Pancreas (tissue), 10 donors: ENCODE results near the gene CLIC1. TPM values are rescaled to one million over a fixed set of nuclear protein-coding genes. Genes with fewer than 3 reads are reported as not detected.

Experiments
- ATAC-seq, 4 donors: fragments of 200-7000 bp; cut with Tn5 transposase; one replicate each; pipeline versions ENCODE4 v1.8.0 to v1.9.1; 2020; ENCODE audit warnings: mild to moderate bottlenecking in 4 of 4, moderate library complexity in 4 of 4
- DNase-seq, 6 donors: peaks; one replicate each; pipeline ENCODE4 v3.0.0-alpha.2; 2020
- FAIRE-seq: peaks from 2 replicates; lab custom pipeline; 2012; peaks lifted over from hg19 to GRCh38; lab: Jason Lieb, UNC
- H3K27ac ChIP-seq, 4 donors: fragments of 200-600 bp; sonication (generic); 1 replicate in 3 of 4; 2 replicates in 1 of 4; pipeline versions ENCODE4 v1.5.0 to v1.8.0; 2020
- H3K27me3 ChIP-seq, 4 donors: fragments of 200-600 bp; one replicate each; pipeline ENCODE4 v1.8.0; 2021
- H3K36me3 ChIP-seq, 3 donors: fragments of 200-600 bp; sonication (generic) in 1 of 3; one replicate each; pipeline versions ENCODE4 v1.5.0 to v1.8.0; 2020 to 2021
- H3K4me1 ChIP-seq, 3 donors: fragments of 200-600 bp; one replicate each; pipeline ENCODE4 v1.8.0; 2021
- H3K4me3 ChIP-seq, 4 donors: fragments of 200-600 bp; sonication (generic) in 2 of 4; one replicate each; pipeline versions ENCODE4 v1.5.0 to v1.8.0; 2020 to 2021
- H3K9me3 ChIP-seq, 4 donors: fragments of 200-600 bp; one replicate each; pipeline ENCODE4 v1.8.0; 2021
- CTCF ChIP-seq, 4 donors: fragments of 200-600 bp; sonication (generic) in 3 of 4; IDR thresholded peaks; one replicate each; pipeline versions ENCODE4 v1.5.0 to v1.8.0; 2021; ENCODE audit warnings: antibody characterized with exemption in 4 of 4
- WGBS, 2 donors: extraction: QIAGEN DNeasy Blood & Tissue Kit; methylation state at CpG; one replicate each; pipeline ENCODE4 v1.1.7; 2013; 5-methylcytosine and 5-hydroxymethylcytosine counted together
- intact Hi-C, 3 donors: fragments of 100-400 bp; cut with DNase I; formaldehyde crosslinking; loops; one replicate each; pipeline versions ENCODE4 v1.11.1 to v1.14.2; 2022
- microRNA-seq, 2 donors: library from miRNA; unstranded; fragments of <30 nt; microRNA quantifications; one replicate each; pipeline versions ENCODE4 to v1.1.0, GENCODE V29; 2019 to 2020
- polyA plus RNA-seq, 2 donors: library from polyadenylated mRNA; stranded (reverse); fragments of 200-250 nt; gene quantifications; one replicate each; pipeline ENCODE4 v1.2.3, GENCODE V29; 2013
- total RNA-seq, 6 donors: library from RNA; stranded (reverse); fragmentation: NEBNext Ultra II Directional in 4 of 6; extraction: Animal tissue kit (Norgen Biotek cat#: 25700) in 4 of 6; gene quantifications; one replicate each; pipeline versions ENCODE4 v1.2.1 to v1.2.4, GENCODE V29; 2021 to 2023
- donor health status: healthy with polysubstance abuse.
- donor health status: DM: no; HTN: no; CAD: no; lungs with moderate emphysema.
- donor health status: DM: no; HTN: no; CAD: no.
- donor health status: control.
- donor health status: control.
- donor health status: Bipolar disorder and iron deficiency.
- donor health status: DM: yes; HTN: yes; CAD: no.
- donor health status: DM: no; HTN: no; CAD: no.
- donor health status: DM: no; HTN: no; CAD: no.
- donor health status: DM: yes; HTN: yes; CAD: no.

CLIC1 gene
- total and polyA plus RNA-seq, 8 donors, result 61.0 to 154 (median 87.6) TPM

- Histone ChIP-seq H3K4me1 (peaks cover 0 to 3% (median 1%) of the 10 kb centered on the region in 3 donors), H3K4me3 (no peak overlapping the region), H3K9me3 (no peaks in the 10 kb centered on the region), H3K27ac (no peak overlapping the region), H3K36me3 (peaks cover 0 to 14% (median 12%) of the 10 kb centered on the region in 3 donors), H3K27me3 (no peaks in the 10 kb centered on the region)
- DNase-seq (no peak), FAIRE-seq (no peak), ATAC-seq (no peak)
- intact Hi-C loops, result no loop called here
- WGBS, 2 donors, result 87 to 94% methylated on average over 5 of the region's 5 CpGs
- no peak for TF ChIP-seq CTCF (IDR thresholded peaks at IDR 0.05)
Observed at GRCh38 chr6:31686483-31686882, 49.8 kb downstream of the CLIC1 start.

GRCh38 chr6:31683591-31683990 lies 52.7 kb downstream of the CLIC1 start:
- Histone ChIP-seq H3K4me3 (no peak overlapping the region), H3K9me3 (no peaks in the 10 kb centered on the region), H3K27me3 (no peaks in the 10 kb centered on the region), H3K36me3 (peaks cover 0 to 6% (median 5%) of the 10 kb centered on the region in 3 donors), H3K27ac (no peak overlapping the region), H3K4me1 (peaks cover 3 to 8% (median 5%) of the 10 kb centered on the region in 3 donors)
- no peak for DNase-seq
- ATAC-seq, result no peak
- 62 to 67% methylated on average over 13 of the region's 13 CpGs for WGBS, 2 donors
- no peak for FAIRE-seq
- no peak for TF ChIP-seq CTCF (IDR thresholded peaks at IDR 0.05)
- intact Hi-C loops, result loop anchor here in 1 of 3 donors (5.0 kb wide), 1 partner anchor 84 kb away; no protein-coding TSS in a partner anchor

GRCh38 chr6:31681135-31681671 lies 55.1 kb downstream of the CLIC1 start:
- H3K9me3 ChIP-seq, result no peaks in the 10 kb centered on the region
- WGBS, 2 donors, result 1% methylated on average over 40 of the region's 40 CpGs
- ATAC-seq, result peak; percentile 53 to 76 (median 73)
- TF ChIP-seq CTCF (IDR thresholded peaks at IDR 0.05), result no peak
- H3K27ac ChIP-seq, result peak overlapping the region; percentile 38 to 71 (median 53)
- intact Hi-C loops, result loop anchor here in 1 of 3 donors (5.0 kb wide), 1 partner anchor 86 kb away; no protein-coding TSS in a partner anchor
- H3K27me3 ChIP-seq, result no peaks in the 10 kb centered on the region
- H3K4me1 ChIP-seq, result peaks cover 3 to 8% (median 5%) of the 10 kb centered on the region in 3 donors
- no peaks in the 10 kb centered on the region for H3K36me3 ChIP-seq
- peak overlapping the region; percentile 19 to 60 (median 42) for H3K4me3 ChIP-seq
- DNase-seq, result peak in 4 of 6 donors; percentile 27 to 82 (median 48)
- no peak for FAIRE-seq

Small RNA genes within 50 kb of the gene (microRNA-seq; reads per million reads assigned to microRNA genes)
- gene MIR4646, result 0.59 to 1.2 reads per million in 2 donors

Other genes with a start within 250 kb of the CLIC1 start
Only the 30 nearest of the 43 such genes appear.
- gene TNF, start 161.0 kb downstream of the CLIC1 start, total RNA-seq, result under 1 TPM in 5 of 6 donors, not detected in 1; 0.29 to 0.87 (median 0.58) TPM
- gene TNF, start 161.0 kb downstream of the CLIC1 start, polyA plus RNA-seq, result under 1 TPM; 0.11 to 0.42 TPM
- gene LTB, start 154.1 kb downstream of the CLIC1 start, total RNA-seq, result 10 to 100 TPM in 1 of 6 donors, 1 to 10 TPM in 3, under 1 TPM in 2; 0.71 to 19.4 (median 1.9) TPM
- 1 to 10 TPM; 1.4 to 7.3 TPM for gene LTB, start 154.1 kb downstream of the CLIC1 start, polyA plus RNA-seq
- 10 to 100 TPM in 2 of 6 donors, 1 to 10 TPM in 2, under 1 TPM in 2; 0.56 to 12.9 (median 2.6) TPM for gene LST1, start 150.3 kb downstream of the CLIC1 start, total RNA-seq
- gene LST1, start 150.3 kb downstream of the CLIC1 start, polyA plus RNA-seq, result 1 to 10 TPM; 6.0 to 6.2 TPM
- under 1 TPM in 1 of 6 donors, not detected in 5; 0.28 TPM for gene NCR3, start 143.5 kb downstream of the CLIC1 start, total RNA-seq
- gene NCR3, start 143.5 kb downstream of the CLIC1 start, polyA plus RNA-seq, result not detected
- gene AIF1, start 121.3 kb downstream of the CLIC1 start, total RNA-seq, result 10 to 100 TPM in 2 of 6 donors, 1 to 10 TPM in 4; 1.1 to 18.6 (median 5.3) TPM
- gene AIF1, start 121.3 kb downstream of the CLIC1 start, polyA plus RNA-seq, result 10 to 100 TPM; 16.2 to 16.4 TPM
- 10 to 100 TPM; 45.3 to 97.6 (median 73.5) TPM for gene PRRC2A, start 115.8 kb downstream of the CLIC1 start, total RNA-seq
- gene PRRC2A, start 115.8 kb downstream of the CLIC1 start, polyA plus RNA-seq, result 100 to 1,000 TPM; 138 to 144 TPM
- gene BAG6, start 83.9 kb downstream of the CLIC1 start, total RNA-seq, result 100 to 1,000 TPM in 4 of 6 donors, 10 to 100 TPM in 2; 93.3 to 160 (median 113) TPM
- 100 to 1,000 TPM; 283 to 292 TPM for gene BAG6, start 83.9 kb downstream of the CLIC1 start, polyA plus RNA-seq
- gene APOM, start 80.6 kb downstream of the CLIC1 start, total RNA-seq, result 1 to 10 TPM in 3 of 6 donors, under 1 TPM in 3; 0.62 to 2.6 (median 0.98) TPM
- gene APOM, start 80.6 kb downstream of the CLIC1 start, polyA plus RNA-seq, result 1 to 10 TPM; 3.4 to 5.0 TPM
- gene C6orf47, start 75.8 kb downstream of the CLIC1 start, total RNA-seq, result 10 to 100 TPM in 1 of 6 donors, 1 to 10 TPM in 5; 6.9 to 12.0 (median 9.0) TPM
- 10 to 100 TPM; 10.8 to 11.2 TPM for gene C6orf47, start 75.8 kb downstream of the CLIC1 start, polyA plus RNA-seq
- 1 to 10 TPM; 5.5 to 9.5 (median 6.1) TPM for gene GPANK1, start 71.5 kb downstream of the CLIC1 start, total RNA-seq
- gene GPANK1, start 71.5 kb downstream of the CLIC1 start, polyA plus RNA-seq, result 10 to 100 TPM; 11.2 to 11.6 TPM
- 10 to 100 TPM; 48.1 to 65.9 (median 57.8) TPM for gene CSNK2B, start 70.5 kb downstream of the CLIC1 start, total RNA-seq
- 100 to 1,000 TPM in 1 of 2 donors, 10 to 100 TPM in 1; 86.8 to 116 TPM for gene CSNK2B, start 70.5 kb downstream of the CLIC1 start, polyA plus RNA-seq
- gene LY6G5B, start 66.6 kb downstream of the CLIC1 start, total RNA-seq, result 1 to 10 TPM; 3.0 to 8.2 (median 4.0) TPM
- 10 to 100 TPM in 1 of 2 donors, 1 to 10 TPM in 1; 9.2 to 11.4 TPM for gene LY6G5B, start 66.6 kb downstream of the CLIC1 start, polyA plus RNA-seq
- gene LY6G5C, start 55.5 kb downstream of the CLIC1 start, total RNA-seq, result 1 to 10 TPM; 1.6 to 2.9 (median 2.3) TPM
- 1 to 10 TPM; 2.4 to 2.5 TPM for gene LY6G5C, start 55.5 kb downstream of the CLIC1 start, polyA plus RNA-seq
- 10 to 100 TPM; 14.9 to 34.2 (median 19.7) TPM for gene ABHD16A, start 33.2 kb downstream of the CLIC1 start, total RNA-seq
- 10 to 100 TPM; 31.9 to 61.5 TPM for gene ABHD16A, start 33.2 kb downstream of the CLIC1 start, polyA plus RNA-seq
- not detected for gene LY6G6F, start 29.7 kb downstream of the CLIC1 start, total RNA-seq
- gene LY6G6F, start 29.7 kb downstream of the CLIC1 start, polyA plus RNA-seq, result not detected
- gene LY6G6D, start 21.2 kb downstream of the CLIC1 start, total RNA-seq, result not detected
- not detected for gene LY6G6D, start 21.2 kb downstream of the CLIC1 start, polyA plus RNA-seq
- not detected for gene LY6G6C, start 14.8 kb downstream of the CLIC1 start, total RNA-seq
- not detected for gene LY6G6C, start 14.8 kb downstream of the CLIC1 start, polyA plus RNA-seq
- under 1 TPM in 1 of 6 donors, not detected in 5; 0.06 TPM for gene MPIG6B, start 13.2 kb downstream of the CLIC1 start, total RNA-seq
- under 1 TPM in 1 of 2 donors, not detected in 1; 0.05 TPM for gene MPIG6B, start 13.2 kb downstream of the CLIC1 start, polyA plus RNA-seq
- 10 to 100 TPM in 4 of 6 donors, 1 to 10 TPM in 2; 6.5 to 32.8 (median 13.0) TPM for gene DDAH2, start 7.2 kb downstream of the CLIC1 start, total RNA-seq
- gene DDAH2, start 7.2 kb downstream of the CLIC1 start, polyA plus RNA-seq, result 10 to 100 TPM; 58.2 to 68.8 TPM
- gene MSH5, start 3.5 kb upstream of the CLIC1 start, total RNA-seq, result 1 to 10 TPM; 2.2 to 7.6 (median 5.3) TPM
- 10 to 100 TPM; 11.3 to 17.4 TPM for gene MSH5, start 3.5 kb upstream of the CLIC1 start, polyA plus RNA-seq
- 1 to 10 TPM in 1 of 6 donors, under 1 TPM in 4, not detected in 1; 0.51 to 1.9 (median 0.64) TPM for gene SAPCD1, start 26.1 kb upstream of the CLIC1 start, total RNA-seq
- gene SAPCD1, start 26.1 kb upstream of the CLIC1 start, polyA plus RNA-seq, result 10 to 100 TPM in 1 of 2 donors, 1 to 10 TPM in 1; 4.8 to 11.1 TPM
- 1 to 10 TPM; 2.9 to 5.0 (median 4.3) TPM for gene VWA7, start 40.8 kb upstream of the CLIC1 start, total RNA-seq
- gene VWA7, start 40.8 kb upstream of the CLIC1 start, polyA plus RNA-seq, result 10 to 100 TPM in 1 of 2 donors, 1 to 10 TPM in 1; 5.6 to 11.9 TPM
- 10 to 100 TPM; 22.0 to 48.1 (median 36.2) TPM for gene VARS1, start 59.2 kb upstream of the CLIC1 start, total RNA-seq
- 10 to 100 TPM; 35.3 to 67.3 TPM for gene VARS1, start 59.2 kb upstream of the CLIC1 start, polyA plus RNA-seq
- gene LSM2, start 70.4 kb upstream of the CLIC1 start, total RNA-seq, result 10 to 100 TPM; 11.0 to 23.1 (median 19.0) TPM
- gene LSM2, start 70.4 kb upstream of the CLIC1 start, polyA plus RNA-seq, result 10 to 100 TPM; 25.1 to 27.3 TPM
- gene HSPA1L, start 78.8 kb upstream of the CLIC1 start, total RNA-seq, result 1 to 10 TPM in 2 of 6 donors, under 1 TPM in 4; 0.51 to 1.2 (median 0.68) TPM
- 1 to 10 TPM in 1 of 2 donors, under 1 TPM in 1; 0.46 to 1.0 TPM for gene HSPA1L, start 78.8 kb upstream of the CLIC1 start, polyA plus RNA-seq
- 100 to 1,000 TPM in 1 of 6 donors, 10 to 100 TPM in 5; 18.2 to 195 (median 29.6) TPM for gene HSPA1A, start 79.0 kb upstream of the CLIC1 start, total RNA-seq
- 10 to 100 TPM; 51.7 to 85.0 TPM for gene HSPA1A, start 79.0 kb upstream of the CLIC1 start, polyA plus RNA-seq
- gene HSPA1B, start 91.2 kb upstream of the CLIC1 start, total RNA-seq, result 100 to 1,000 TPM in 2 of 6 donors, 10 to 100 TPM in 4; 24.6 to 248 (median 43.2) TPM
- 10 to 100 TPM; 18.4 to 60.4 TPM for gene HSPA1B, start 91.2 kb upstream of the CLIC1 start, polyA plus RNA-seq
- gene NEU1, start 126.3 kb upstream of the CLIC1 start, total RNA-seq, result 10 to 100 TPM; 19.0 to 34.7 (median 22.2) TPM
- 10 to 100 TPM; 26.5 to 38.5 TPM for gene NEU1, start 126.3 kb upstream of the CLIC1 start, polyA plus RNA-seq
- gene SLC44A4, start 142.5 kb upstream of the CLIC1 start, total RNA-seq, result 10 to 100 TPM in 5 of 6 donors, 1 to 10 TPM in 1; 4.6 to 57.3 (median 13.7) TPM
- 1 to 10 TPM; 6.5 to 9.0 TPM for gene SLC44A4, start 142.5 kb upstream of the CLIC1 start, polyA plus RNA-seq
- 10 to 100 TPM; 13.4 to 29.1 (median 18.3) TPM for gene EHMT2, start 161.2 kb upstream of the CLIC1 start, total RNA-seq
- 10 to 100 TPM; 42.3 to 55.8 TPM for gene EHMT2, start 161.2 kb upstream of the CLIC1 start, polyA plus RNA-seq